ENCODE data around the gene FXYD4.
"Not testable (repeated sequence)": the region's sequence is repeated elsewhere in the genome, so short reads cannot be mapped to it uniquely, and the experiment has no call there.

Gene FXYD4, protein sequence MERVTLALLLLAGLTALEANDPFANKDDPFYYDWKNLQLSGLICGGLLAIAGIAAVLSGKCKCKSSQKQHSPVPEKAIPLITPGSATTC

DNA sequence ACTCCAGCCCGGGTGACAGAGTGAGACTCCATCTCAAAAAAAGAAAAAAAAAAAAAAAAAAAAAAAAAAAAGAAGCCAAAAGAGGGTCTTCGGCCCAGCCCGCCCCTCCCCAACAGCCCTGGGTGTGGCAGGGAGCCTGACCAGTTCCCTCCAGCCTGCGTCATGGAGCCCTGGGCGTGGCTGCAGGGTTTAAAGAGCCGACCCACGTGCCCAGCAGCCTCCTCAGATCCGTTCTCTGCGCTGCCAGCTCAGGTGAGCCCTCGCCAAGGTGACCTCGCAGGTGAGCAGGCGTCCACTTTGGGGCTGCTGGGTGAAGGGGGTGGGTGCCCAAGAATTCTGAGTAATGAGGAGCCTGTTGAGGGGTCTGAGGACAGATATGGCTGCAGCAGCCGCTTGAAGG lies at the start of gene FXYD4:
FXYD4 (plus strand) TSS at position 219 of the 400 bp plus-strand sequence. CDS start 2,111 bp downstream, outside the sequence.
- TF ChIP-seq, protein P1, sequence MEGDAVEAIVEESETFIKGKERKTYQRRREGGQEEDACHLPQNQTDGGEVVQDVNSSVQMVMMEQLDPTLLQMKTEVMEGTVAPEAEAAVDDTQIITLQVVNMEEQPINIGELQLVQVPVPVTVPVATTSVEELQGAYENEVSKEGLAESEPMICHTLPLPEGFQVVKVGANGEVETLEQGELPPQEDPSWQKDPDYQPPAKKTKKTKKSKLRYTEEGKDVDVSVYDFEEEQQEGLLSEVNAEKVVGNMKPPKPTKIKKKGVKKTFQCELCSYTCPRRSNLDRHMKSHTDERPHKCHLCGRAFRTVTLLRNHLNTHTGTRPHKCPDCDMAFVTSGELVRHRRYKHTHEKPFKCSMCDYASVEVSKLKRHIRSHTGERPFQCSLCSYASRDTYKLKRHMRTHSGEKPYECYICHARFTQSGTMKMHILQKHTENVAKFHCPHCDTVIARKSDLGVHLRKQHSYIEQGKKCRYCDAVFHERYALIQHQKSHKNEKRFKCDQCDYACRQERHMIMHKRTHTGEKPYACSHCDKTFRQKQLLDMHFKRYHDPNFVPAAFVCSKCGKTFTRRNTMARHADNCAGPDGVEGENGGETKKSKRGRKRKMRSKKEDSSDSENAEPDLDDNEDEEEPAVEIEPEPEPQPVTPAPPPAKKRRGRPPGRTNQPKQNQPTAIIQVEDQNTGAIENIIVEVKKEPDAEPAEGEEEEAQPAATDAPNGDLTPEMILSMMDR (IDR thresholded peaks at IDR 0.05), result no peak
- no peak for TF ChIP-seq ZFX (IDR thresholded peaks at IDR 0.05; ENCODE audit: borderline replicate concordance)
- H3K27ac ChIP-seq, result no peak within 1 kb of the TSS

DNA sequence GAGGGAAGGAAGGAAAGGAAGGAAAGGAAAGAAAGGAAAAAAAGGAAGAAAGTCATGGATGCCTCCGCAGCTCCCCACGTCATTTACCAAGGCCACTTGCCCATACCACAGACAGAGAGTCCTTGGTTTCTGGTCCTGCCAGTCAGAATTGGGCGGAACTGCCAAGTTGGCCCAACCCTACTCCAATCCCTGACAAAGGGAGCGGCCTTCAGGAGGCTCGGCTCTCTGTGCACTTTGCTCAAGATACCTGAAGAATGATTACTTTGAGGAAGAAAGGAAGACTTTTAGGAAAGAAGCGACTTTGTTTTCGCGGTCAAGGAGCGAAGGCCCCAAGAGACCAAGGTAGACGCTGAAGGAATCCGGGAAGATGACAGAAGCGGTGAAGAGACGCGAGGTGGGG lies 49.1 kb upstream of the FXYD4 start:
- no peak for TF ChIP-seq ZFX (IDR thresholded peaks at IDR 0.05; ENCODE audit: borderline replicate concordance)
- TF ChIP-seq, protein P1 (IDR thresholded peaks at IDR 0.05), result no peak
- H3K27ac ChIP-seq, result peak overlapping the region; percentile 53

DNA sequence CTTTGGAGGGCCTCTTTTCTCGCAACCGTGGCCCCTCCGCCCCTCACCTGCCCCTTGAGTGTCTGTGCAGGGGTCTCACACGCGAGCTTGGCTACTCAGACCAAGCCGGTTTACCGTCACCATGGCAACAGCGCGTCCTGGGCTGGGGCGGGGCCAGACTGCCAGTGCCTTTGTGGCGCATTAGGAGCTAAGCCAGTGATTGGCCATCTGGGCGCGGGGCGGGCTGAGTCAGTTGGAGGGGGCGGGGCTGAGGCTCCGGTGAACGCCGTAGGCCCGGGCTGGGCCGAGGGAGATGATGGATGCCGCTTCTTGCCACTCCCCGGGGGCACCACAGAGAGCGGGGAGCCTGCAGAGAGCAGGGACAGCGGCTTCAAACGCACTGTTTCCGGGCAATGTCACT lies 48.7 kb upstream of the FXYD4 start:
- H3K27ac ChIP-seq, result peak overlapping the region; percentile 53
- TF ChIP-seq ZFX (IDR thresholded peaks at IDR 0.05; ENCODE audit: borderline replicate concordance), result no peak
- TF ChIP-seq, protein P1 (IDR thresholded peaks at IDR 0.05), result no peak

DNA sequence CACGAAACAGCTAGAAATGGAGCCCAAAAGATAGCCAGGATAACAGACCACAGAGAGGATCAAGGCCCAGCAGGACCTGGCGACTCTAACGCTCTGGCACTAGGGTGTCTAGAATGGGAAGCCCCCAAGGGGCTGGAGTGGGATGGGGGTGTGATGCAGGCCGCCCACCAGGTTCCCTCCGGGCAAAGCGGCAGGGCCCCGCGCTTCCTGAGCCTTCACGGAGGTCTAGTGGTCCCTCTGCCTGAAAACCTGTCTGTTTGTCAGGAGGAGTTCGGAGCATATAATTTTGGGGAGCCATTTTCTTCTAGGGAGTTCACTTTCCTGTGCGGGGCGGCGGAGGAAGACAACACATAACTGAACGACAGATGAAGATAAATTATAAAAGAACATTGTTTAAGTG lies 48.2 kb upstream of the FXYD4 start:
- TF ChIP-seq, protein P1 (IDR thresholded peaks at IDR 0.05), result no peak
- TF ChIP-seq ZFX (IDR thresholded peaks at IDR 0.05; ENCODE audit: borderline replicate concordance), result no peak
- H3K27ac ChIP-seq, result no peak overlapping the region

DNA sequence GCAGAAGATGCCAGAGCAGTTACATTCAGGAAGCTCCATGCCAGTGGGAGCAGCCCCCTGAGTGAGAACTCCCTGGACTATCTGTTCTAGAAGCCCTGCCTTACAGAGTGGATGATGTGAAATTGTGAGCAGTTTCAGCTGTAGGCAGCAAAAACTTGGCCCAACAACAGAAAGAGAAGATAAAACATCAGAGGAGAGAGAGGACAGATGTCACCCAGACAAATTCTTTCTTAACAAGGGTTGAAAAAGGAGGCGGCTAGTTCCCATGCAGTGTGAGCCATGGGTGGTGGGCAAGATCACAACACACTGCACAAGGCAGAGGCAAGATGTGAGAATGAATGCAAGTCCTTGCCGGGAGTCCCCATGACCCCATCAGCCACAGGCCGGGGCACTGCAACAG lies 46.6 kb upstream of the FXYD4 start:
- H3K27ac ChIP-seq, result no peak overlapping the region
- TF ChIP-seq, protein P1 (IDR thresholded peaks at IDR 0.05), result no peak
- no peak for TF ChIP-seq ZFX (IDR thresholded peaks at IDR 0.05; ENCODE audit: borderline replicate concordance)

DNA sequence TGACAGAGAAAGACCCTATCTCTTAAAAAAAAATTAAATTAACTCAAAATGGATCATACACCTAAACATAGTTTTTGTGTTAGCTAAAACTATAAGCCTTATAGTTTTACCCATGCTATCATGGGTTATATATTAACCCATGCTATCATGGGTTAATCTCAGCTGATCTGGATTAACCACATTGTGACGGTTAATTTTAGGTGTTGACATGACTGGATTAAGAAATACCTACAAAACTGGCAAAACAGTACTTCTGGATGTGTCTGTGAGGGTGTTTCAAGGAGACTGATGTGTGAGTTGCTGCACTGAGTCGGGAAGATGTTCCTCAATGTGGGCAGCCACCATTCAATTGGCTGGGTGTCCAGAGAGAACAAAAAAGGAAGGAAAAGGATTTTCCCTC lies 44.3 kb upstream of the FXYD4 start:
- TF ChIP-seq, protein P1 (IDR thresholded peaks at IDR 0.05), result no peak
- TF ChIP-seq ZFX (IDR thresholded peaks at IDR 0.05; ENCODE audit: borderline replicate concordance), result no peak
- no peak overlapping the region for H3K27ac ChIP-seq

DNA sequence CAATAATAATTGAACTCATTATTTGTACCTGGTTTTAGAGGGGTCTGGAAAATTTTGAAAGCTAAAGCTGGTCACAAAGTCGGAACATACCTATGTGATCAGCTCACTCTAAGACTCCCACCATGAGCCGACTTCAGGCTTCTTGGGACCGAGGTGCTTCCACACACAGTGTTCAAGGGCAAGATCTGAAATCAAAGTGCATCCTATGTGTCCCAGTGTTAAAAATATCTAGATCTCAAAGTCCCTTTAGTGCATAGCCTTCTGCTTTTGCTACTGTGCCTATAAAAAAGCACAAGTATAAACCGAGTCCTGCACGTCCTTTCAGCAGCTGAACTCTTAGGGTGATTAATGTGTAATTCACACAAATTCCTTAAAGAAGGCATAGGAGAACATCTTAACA lies 43.5 kb upstream of the FXYD4 start:
- H3K27ac ChIP-seq, result no peak overlapping the region
- TF ChIP-seq, protein P1 (IDR thresholded peaks at IDR 0.05), result no peak
- no peak for TF ChIP-seq ZFX (IDR thresholded peaks at IDR 0.05; ENCODE audit: borderline replicate concordance)

DNA sequence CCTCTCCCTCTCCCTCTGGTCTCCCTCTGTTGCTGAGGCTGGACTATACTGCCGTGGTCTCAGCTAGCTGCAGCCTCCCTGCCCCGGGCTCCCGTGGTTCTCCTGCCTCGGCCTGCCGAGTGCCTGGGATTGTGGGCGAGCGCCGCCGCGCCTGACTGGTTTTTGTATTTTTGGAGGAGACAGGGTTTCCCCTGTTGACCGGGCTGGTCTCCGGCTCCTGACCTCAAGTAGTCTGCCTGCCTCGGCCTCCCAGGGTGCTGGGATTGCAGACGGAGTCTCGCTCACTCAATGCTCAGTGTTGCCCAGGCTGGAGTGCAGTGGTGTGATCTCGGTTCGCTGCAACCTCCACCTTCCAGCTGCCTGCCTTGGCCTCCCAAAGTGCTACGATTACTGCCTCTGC lies 42.6 kb upstream of the FXYD4 start:
- not testable (repeated sequence) for H3K27ac ChIP-seq

DNA sequence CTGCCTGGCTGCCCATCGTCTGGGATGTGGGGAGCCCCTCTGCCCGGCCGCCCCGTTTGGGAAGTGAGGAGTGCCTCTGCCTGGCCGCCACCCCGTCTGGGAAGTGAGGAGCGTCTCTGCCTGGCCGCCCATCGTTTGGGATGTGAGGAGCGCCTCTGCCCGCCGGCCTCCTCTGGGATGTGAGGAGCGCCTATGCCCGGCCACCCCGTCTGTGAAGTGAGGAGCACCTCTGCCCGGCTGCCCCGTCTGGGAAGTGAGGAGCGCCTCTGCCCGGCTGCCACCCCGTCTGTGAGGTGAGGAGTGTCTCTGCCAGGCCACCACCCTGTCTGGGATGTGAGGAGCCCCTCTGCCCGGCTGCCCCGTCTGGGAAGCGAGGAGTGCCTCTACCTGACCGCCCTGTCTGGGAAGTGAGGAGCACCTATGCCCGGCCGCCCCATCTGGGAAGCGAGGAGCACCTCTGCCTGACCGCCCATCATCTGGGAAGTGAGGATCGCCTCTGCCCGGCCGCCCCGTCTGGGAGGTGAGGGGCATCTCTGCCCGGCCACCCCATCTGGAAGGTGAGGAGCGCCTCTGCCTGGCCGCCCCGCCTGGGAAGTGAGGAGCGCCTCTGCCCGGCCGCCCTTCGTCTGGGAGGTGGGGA lies 42.1 kb upstream of the FXYD4 start:
- not testable (repeated sequence) for H3K27ac ChIP-seq

DNA sequence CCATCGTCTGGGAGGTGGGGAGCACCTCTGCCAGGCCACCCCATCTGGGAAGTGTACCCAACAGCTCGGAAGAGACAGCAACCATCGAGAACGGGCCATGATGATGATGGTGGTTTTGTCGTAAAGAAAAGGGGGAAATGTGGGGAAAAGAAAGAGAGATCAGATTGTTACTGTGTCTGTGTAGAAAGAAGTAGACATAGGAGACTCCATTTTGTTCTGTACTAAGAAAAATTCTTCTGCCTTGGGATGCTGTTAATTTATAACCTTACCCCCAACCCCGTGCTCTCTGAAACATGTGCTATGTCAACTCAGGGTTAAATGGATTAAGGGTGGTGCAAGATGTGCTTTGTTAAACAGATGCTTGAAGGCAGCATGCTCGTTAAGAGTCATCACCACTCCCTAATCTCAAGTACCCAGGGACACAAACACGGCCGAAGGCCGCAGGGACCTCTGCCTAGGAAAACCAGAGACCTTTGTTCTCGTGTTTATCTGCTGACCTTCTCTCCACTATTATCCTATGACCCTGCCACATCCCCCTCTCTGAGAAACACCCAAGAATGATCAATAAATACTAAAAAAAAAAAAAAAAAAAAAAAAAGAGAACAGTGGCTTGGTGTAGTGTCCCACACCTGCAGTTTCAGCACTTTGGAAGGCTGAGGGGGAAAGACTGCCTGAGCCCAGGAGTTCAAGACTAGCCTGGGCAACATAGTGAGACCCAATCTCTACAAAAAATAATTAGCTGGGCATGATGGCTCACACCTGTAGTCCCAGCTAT lies 41.2 kb upstream of the FXYD4 start:
- H3K27ac ChIP-seq, result not testable (repeated sequence)

DNA sequence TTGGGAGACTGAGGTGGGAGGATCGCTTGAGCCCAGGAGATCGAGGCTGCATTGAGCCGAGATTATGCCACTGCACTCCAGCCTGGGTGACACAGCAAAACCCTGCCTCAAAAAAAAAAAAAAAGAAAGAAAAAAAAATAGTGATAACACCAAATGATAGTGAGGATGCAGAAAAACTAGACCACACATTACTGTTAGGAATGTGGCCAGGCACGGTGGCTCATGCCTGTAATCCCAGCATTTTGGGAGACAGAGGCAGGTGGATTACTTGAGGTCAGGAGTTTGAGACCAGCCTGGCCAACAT lies 40.7 kb upstream of the FXYD4 start:
- not testable (repeated sequence) for H3K27ac ChIP-seq
